ENCODE results near the gene TMEM121B.

DNA sequence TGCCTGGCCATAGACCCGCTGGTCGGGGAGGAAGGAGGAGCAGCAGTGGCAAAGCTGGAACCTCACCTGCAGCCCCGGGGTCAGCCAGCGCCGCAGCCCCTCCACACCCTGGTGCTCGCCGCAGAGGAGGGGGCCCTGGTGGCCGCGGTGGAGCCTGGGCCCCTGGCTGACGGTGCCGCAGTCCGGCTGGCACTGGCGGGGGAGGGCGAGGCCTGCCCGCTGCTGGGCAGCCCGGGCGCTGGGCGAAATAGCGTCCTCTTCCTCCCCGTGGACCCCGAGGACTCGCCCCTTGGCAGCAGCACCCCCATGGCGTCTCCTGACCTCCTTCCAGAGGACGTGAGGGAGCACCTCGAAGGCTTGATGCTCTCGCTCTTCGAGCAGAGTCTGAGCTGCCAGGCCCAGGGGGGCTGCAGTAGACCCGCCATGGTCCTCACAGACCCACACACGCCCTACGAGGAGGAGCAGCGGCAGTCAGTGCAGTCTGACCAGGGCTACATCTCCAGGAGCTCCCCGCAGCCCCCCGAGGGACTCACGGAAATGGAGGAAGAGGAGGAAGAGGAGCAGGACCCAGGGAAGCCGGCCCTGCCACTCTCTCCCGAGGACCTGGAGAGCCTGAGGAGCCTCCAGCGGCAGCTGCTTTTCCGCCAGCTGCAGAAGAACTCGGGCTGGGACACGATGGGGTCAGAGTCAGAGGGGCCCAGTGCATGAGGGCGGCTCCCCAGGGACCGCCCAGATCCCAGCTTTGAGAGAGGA lies 11.9 kb downstream of the TMEM121B start:
- TF ChIP-seq, protein P1, sequence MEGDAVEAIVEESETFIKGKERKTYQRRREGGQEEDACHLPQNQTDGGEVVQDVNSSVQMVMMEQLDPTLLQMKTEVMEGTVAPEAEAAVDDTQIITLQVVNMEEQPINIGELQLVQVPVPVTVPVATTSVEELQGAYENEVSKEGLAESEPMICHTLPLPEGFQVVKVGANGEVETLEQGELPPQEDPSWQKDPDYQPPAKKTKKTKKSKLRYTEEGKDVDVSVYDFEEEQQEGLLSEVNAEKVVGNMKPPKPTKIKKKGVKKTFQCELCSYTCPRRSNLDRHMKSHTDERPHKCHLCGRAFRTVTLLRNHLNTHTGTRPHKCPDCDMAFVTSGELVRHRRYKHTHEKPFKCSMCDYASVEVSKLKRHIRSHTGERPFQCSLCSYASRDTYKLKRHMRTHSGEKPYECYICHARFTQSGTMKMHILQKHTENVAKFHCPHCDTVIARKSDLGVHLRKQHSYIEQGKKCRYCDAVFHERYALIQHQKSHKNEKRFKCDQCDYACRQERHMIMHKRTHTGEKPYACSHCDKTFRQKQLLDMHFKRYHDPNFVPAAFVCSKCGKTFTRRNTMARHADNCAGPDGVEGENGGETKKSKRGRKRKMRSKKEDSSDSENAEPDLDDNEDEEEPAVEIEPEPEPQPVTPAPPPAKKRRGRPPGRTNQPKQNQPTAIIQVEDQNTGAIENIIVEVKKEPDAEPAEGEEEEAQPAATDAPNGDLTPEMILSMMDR (IDR thresholded peaks at IDR 0.05) = no peak
- TF ChIP-seq POLR2A (IDR thresholded peaks at IDR 0.05) = no peak

Data from uterus (tissue), 2 donors.